ENCODE results near the gene ARHGEF11.

GRCh38 chr1:157004806-157005205 is 40.7 kb downstream of the ARHGEF11 start:
- no peak for TF ChIP-seq CTCF (IDR thresholded peaks at IDR 0.05)
- TF ChIP-seq POLR2AphosphoS5 (IDR thresholded peaks at IDR 0.05; ENCODE audit: low read depth, low read length) = no peak
